GM12801 (cell line): Measurements from ENCODE around the gene CRISPLD2.

ENCODE experiments used
- CTCF ChIP-seq: IDR thresholded peaks from one replicate; pipeline ENCODE4 v1.5.1; 2011; ENCODE audit warnings: control low read depth; ENCODE audit not compliant: insufficient read length; ENCODE audit errors: extremely low read depth

CRISPLD2 gene

GRCh38 chr16:84843149-84844048 lies 23.6 kb downstream of the CRISPLD2 start:
- no peak for TF ChIP-seq CTCF

- no peak for TF ChIP-seq CTCF
Observed at GRCh38 chr16:84844049-84844350, 24.2 kb downstream of the CRISPLD2 start.

GRCh38 chr16:84844559-84845495 lies 25.0 kb downstream of the CRISPLD2 start:
- TF ChIP-seq CTCF, result no peak

GRCh38 chr16:84845496-84846002 lies 25.8 kb downstream of the CRISPLD2 start:
- no peak for TF ChIP-seq CTCF

DNA sequence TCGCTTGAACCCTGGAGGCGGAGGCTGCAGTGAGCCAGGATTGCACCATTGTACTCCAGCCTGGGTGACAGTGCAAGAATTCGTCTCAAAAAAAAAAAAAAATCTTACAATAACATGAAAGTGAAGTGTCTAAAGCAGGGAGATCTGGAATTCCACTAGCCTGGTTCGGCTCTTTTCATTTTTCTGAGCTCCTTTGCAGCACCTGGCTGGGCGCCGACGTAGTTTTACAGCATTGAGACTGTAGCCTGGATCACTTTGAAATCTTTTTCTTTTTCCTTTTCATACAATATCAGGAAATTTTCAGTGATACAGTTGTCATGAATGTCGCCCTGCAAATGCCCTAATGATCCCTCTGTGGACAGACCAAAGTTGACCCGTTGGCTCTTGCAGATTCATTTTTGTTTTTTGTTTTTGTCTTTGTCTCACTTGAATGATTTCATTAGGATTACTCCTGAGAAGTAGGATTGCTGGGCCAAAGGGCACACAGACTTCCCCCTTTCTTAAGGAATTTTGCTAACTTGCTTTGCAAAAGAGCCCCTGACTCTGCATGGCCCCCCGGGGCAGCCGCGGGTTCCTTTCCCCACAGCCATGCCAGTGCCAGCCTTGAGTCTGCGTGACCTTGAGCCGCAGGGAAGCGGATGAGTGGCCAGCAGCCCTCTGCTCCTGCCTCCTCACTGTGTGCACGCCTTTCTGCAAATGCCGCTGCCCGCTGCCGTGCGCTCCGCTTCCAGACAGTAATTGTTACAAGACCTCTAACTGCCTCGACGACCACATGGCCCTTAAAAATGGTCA lies 28.0 kb downstream of the CRISPLD2 start:
- TF ChIP-seq CTCF, result no peak

DNA sequence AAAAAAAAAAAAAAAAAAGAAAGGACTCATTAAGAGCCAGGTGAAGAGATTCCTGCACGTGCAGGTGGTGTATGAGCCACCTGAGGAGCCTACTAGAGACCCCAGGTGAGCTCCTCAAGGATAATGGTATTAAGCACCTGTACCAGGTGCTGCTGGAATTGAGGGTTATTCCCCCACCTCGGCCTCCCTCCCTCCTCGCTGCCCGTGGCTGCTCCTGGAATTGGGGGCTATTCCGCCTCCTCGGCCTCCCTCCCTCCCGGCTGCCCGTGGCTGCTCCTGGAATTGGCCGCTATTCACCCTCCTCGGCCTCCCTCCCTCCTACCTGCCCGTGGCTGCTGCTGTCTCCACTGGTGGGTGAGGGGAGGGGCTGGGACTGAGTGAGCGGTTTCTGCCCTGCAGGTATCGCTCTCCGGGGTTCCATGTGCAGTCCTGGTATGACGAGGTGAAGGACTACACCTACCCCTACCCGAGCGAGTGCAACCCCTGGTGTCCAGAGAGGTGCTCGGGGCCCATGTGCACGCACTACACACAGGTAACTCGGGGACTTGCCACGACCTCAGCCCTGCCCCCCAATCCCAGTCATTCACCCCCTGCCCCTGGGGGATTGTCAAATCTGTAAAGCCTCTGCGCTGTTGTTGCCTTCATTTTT lies 29.3 kb downstream of the CRISPLD2 start:
- no peak for TF ChIP-seq CTCF
